ENCODE data around the gene USP36.
A peak's percentile ranks its signal among the peaks of the same experiment; 100 is the strongest.
"Not testable (repeated sequence)": the region's sequence is repeated elsewhere in the genome, so short reads cannot be mapped to it uniquely, and the experiment has no call there.

The USP36 gene

GRCh38 chr17:78763561-78763960, 77.1 kb downstream of the USP36 start:
- no peak for DNase-seq

GRCh38 chr17:78761789-78762406, 78.7 kb downstream of the USP36 start:
- DNase-seq, result no peak

- DNase-seq, result no peak
Observed at GRCh38 chr17:78759969-78760352, 80.7 kb downstream of the USP36 start.

GRCh38 chr17:78759203-78759968, 81.2 kb downstream of the USP36 start:
- DNase-seq, result peak; percentile 81

GRCh38 chr17:78753316-78754250, 87.0 kb downstream of the USP36 start:
- DNase-seq, result no peak

GRCh38 chr17:78751447-78752161, 89.0 kb downstream of the USP36 start:
- no peak for DNase-seq

- not testable (repeated sequence) for DNase-seq
Observed at GRCh38 chr17:78751000-78751399, 89.6 kb downstream of the USP36 start.

GRCh38 chr17:78748730-78749317, 91.8 kb downstream of the USP36 start:
- no peak for DNase-seq

GRCh38 chr17:78748048-78748729, 92.4 kb downstream of the USP36 start:
- DNase-seq, result no peak

- no peak for DNase-seq
Observed at GRCh38 chr17:78747488-78747887, 93.1 kb downstream of the USP36 start.

- DNase-seq, result no peak
Observed at GRCh38 chr17:78746949-78747269, 93.7 kb downstream of the USP36 start.

GRCh38 chr17:78746263-78746948, 94.2 kb downstream of the USP36 start:
- no peak for DNase-seq

Data from NCI-H1092 (cell line).